Glutamatergic neuron (in vitro differentiated cells): ENCODE results near the gene PTBP3. TPM values are rescaled to one million over a fixed set of nuclear protein-coding genes. Genes with fewer than 3 reads are reported as not detected.

ENCODE experiments used
- DNase-seq: peaks from one replicate; pipeline ENCODE4 v3.0.0; 2022
- H3K27ac Mint-ChIP-seq: one replicate; pipeline ENCODE4 v1.8.0; 2020; ENCODE audit warnings: mild to moderate bottlenecking, mixed read lengths, inconsistent platforms; ENCODE audit not compliant: unreplicated experiment
- H3K27me3 Mint-ChIP-seq: one replicate; pipeline ENCODE4 v1.8.0; 2020; ENCODE audit warnings: mild to moderate bottlenecking, moderate library complexity, mixed read lengths, inconsistent platforms; ENCODE audit not compliant: unreplicated experiment
- H3K36me3 Mint-ChIP-seq: one replicate; pipeline ENCODE4 v1.8.0; 2020; ENCODE audit warnings: mild to moderate bottlenecking, mixed read lengths, inconsistent platforms; ENCODE audit not compliant: unreplicated experiment
- H3K4me1 Mint-ChIP-seq: one replicate; pipeline ENCODE4 v1.8.0; 2020; ENCODE audit warnings: mild to moderate bottlenecking, low read depth, mixed read lengths, inconsistent platforms; ENCODE audit not compliant: unreplicated experiment
- H3K4me3 Mint-ChIP-seq: one replicate; pipeline ENCODE4 v1.8.0; 2020; ENCODE audit warnings: mild to moderate bottlenecking, mixed read lengths, inconsistent platforms; ENCODE audit not compliant: unreplicated experiment
- H3K9me3 Mint-ChIP-seq: one replicate; pipeline ENCODE4 v1.8.0; 2020; ENCODE audit warnings: mild to moderate bottlenecking, moderate library complexity, mixed read lengths, inconsistent platforms; ENCODE audit not compliant: unreplicated experiment
- total RNA-seq: library from RNA; stranded (reverse); fragmentation: NEBNext Ultra II Directional; extraction: Animal tissue kit (Norgen Biotek cat#: 25700); gene quantifications from one replicate; pipeline ENCODE4 v1.2.1, GENCODE V29; 2021; ENCODE audit not compliant: unreplicated experiment
- TF ChIP-seq, protein P1 (sequence below): fragments of 200-600 bp; sonication (generic); IDR thresholded peaks from one replicate; pipeline ENCODE4 v1.5.0; 2021; ENCODE audit not compliant: partially characterized antibody, unreplicated experiment

Gene PTBP3
- total RNA-seq, 1 donor from 2014 or later = 48.6 TPM

DNA sequence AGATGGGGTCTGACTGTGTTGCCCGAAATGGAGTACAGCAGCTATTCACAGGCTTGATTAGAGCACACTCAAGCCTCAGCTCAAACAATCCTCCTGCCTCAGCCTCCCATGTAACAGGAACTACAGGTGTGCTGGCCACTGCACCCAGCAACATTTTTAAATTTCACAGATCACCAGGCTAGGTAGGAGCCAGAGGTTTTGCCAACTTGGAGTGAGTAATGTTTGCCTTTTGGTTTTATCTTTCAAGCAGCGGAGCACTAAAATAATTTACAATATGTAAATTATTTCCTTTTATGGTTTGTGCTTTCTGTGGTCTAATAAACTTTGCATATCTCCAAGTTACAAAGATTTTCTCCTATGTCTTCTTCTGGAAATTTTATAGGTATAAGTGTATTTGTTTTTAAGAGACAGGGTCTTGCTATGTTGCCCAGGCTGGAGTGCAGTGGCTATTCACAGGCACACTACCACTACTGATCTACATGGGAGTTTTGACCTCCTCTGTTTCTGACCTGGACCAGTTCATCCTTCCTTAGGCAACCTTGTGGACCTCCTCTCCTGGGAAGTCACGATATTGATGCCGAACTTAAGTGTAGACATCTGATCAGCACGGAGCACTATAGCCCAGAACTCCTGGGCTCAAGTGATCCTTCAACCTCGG lies 91.1 kb downstream of the PTBP3 start:
- no peak overlapping the region for H3K27ac Mint-ChIP-seq
- no peaks in the 10 kb centered on the region for H3K36me3 Mint-ChIP-seq
- no peak overlapping the region for H3K4me3 Mint-ChIP-seq
- no peaks in the 10 kb centered on the region for H3K4me1 Mint-ChIP-seq
- TF ChIP-seq, protein P1, sequence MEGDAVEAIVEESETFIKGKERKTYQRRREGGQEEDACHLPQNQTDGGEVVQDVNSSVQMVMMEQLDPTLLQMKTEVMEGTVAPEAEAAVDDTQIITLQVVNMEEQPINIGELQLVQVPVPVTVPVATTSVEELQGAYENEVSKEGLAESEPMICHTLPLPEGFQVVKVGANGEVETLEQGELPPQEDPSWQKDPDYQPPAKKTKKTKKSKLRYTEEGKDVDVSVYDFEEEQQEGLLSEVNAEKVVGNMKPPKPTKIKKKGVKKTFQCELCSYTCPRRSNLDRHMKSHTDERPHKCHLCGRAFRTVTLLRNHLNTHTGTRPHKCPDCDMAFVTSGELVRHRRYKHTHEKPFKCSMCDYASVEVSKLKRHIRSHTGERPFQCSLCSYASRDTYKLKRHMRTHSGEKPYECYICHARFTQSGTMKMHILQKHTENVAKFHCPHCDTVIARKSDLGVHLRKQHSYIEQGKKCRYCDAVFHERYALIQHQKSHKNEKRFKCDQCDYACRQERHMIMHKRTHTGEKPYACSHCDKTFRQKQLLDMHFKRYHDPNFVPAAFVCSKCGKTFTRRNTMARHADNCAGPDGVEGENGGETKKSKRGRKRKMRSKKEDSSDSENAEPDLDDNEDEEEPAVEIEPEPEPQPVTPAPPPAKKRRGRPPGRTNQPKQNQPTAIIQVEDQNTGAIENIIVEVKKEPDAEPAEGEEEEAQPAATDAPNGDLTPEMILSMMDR = no peak
- H3K9me3 Mint-ChIP-seq = no peaks in the 10 kb centered on the region
- no peak for DNase-seq
- no peaks in the 10 kb centered on the region for H3K27me3 Mint-ChIP-seq

DNA sequence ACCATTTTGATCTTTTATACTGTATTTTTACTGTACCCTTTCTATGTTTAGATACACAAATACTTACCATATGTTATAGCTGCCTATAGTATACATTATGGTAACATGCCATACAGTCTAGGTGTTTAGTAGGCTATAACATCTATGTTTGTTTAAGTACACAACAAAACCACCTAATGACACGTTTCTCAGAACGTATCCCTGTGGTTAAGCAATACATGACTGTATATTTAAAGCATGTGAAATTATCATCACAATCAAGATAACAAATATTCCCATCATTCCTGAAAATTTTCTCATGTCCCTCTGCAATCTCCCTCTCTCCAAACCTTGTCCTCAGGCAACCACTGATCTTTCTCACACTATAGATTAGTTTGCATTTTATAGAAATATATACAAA lies 91.9 kb downstream of the PTBP3 start:
- TF ChIP-seq, protein P1 = no peak
- Mint-ChIP-seq H3K27me3 (no peaks in the 10 kb centered on the region), H3K9me3 (no peaks in the 10 kb centered on the region), H3K4me3 (no peak overlapping the region), H3K4me1 (no peaks in the 10 kb centered on the region), H3K36me3 (no peaks in the 10 kb centered on the region), H3K27ac (no peak overlapping the region)
- no peak for DNase-seq

DNA sequence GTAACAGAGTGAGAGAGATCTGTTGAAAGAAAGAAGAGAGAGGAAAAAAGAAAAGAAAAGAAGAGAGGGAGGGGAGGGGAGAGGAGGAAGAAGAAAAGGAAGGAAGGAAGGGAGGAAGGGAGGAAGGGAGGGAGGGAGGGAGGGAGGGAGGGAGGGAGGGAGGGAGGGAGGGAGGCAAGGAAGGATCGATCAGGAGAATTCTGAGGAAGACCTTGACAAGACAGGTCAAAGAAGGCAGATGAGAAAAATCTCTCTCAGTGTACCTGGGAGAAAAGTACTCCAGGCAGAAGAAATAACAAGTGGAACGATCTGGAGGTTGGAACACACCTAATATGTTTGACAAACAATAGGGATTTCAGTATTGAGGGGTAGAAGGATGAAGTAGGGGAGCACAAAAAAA lies 93.7 kb downstream of the PTBP3 start:
- Mint-ChIP-seq H3K9me3 (no peaks in the 10 kb centered on the region), H3K4me3 (no peak overlapping the region), H3K4me1 (no peaks in the 10 kb centered on the region), H3K36me3 (no peaks in the 10 kb centered on the region), H3K27me3 (no peaks in the 10 kb centered on the region), H3K27ac (no peak overlapping the region)
- DNase-seq = no peak
- TF ChIP-seq, protein P1 = no peak

DNA sequence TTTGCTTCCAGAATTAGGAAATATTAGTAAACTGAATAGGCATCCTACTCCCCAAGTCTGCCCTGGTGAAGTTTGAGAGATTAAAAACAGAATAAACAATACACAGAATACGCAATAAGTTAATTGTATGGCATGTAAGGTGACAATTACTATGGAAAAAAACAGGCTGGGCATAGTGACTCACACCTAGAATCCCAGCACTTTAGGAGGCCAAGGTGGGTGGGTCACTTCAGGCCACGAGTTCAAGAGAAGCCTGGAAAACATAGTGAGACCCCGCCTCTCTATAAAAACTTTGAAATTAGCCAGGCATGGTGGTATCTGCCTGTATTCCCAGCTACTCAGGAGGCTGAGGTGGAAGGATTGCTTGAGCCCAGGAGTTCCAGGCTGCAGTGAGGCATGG lies 94.1 kb downstream of the PTBP3 start:
- DNase-seq = no peak
- H3K27me3 Mint-ChIP-seq = no peaks in the 10 kb centered on the region
- TF ChIP-seq, protein P1 = no peak
- no peak overlapping the region for H3K4me3 Mint-ChIP-seq
- no peaks in the 10 kb centered on the region for H3K9me3 Mint-ChIP-seq
- H3K27ac Mint-ChIP-seq = no peak overlapping the region
- H3K4me1 Mint-ChIP-seq = no peaks in the 10 kb centered on the region
- H3K36me3 Mint-ChIP-seq = no peaks in the 10 kb centered on the region

DNA sequence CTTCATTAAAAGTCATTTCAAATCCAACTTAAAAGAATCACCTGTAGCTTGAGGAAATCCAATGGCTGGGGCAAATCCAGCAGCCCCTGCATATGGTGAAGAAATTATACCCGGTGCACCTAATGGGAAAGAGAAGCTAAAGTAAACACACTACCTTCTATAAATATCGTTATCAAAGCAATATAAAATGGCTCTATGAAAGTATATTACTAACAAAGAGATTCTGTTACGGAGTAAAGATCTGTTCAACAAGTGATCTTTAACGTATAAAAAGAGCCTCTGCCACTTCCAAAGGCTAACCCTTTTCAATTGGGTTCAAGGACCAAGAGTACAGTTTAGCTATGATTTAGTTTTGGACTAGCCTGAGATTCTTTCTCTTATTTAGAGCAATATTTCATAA lies 98.6 kb downstream of the PTBP3 start:
- no peak for DNase-seq
- Mint-ChIP-seq H3K36me3 (no peaks in the 10 kb centered on the region), H3K4me1 (no peaks in the 10 kb centered on the region), H3K27ac (no peak overlapping the region), H3K4me3 (no peak overlapping the region), H3K27me3 (no peaks in the 10 kb centered on the region), H3K9me3 (no peaks in the 10 kb centered on the region)
- TF ChIP-seq, protein P1 = no peak
